Keratinocyte (primary cell): ENCODE measurements around the gene ALDH7A1. TPM values are rescaled to one million over a fixed set of nuclear protein-coding genes. Genes with fewer than 3 reads are reported as not detected.

Source experiments
- DNase-seq: peaks from one replicate; pipeline ENCODE4 v3.0.0-alpha.2; 2011; ENCODE audit warnings: low read depth, missing footprints, low spot score
- FAIRE-seq: peaks from 2 replicates; lab custom pipeline; 2011; peaks lifted over from hg19 to GRCh38; lab: Jason Lieb, UNC
- H2AFZ ChIP-seq: 2 replicates; pipeline ENCODE4 v1.6.0; 2012; ENCODE audit warnings: low read length, control low read depth, inconsistent platforms; ENCODE audit not compliant: control insufficient read depth
- H3K27ac ChIP-seq: 2 replicates; pipeline ENCODE4 v1.5.1; 2011; ENCODE audit warnings: low read length; ENCODE audit not compliant: control insufficient read depth, insufficient read depth
- H3K27me3 ChIP-seq: 3 replicates; pipeline ENCODE4 v1.6.0; 2011; ENCODE audit warnings: low read length; ENCODE audit not compliant: control insufficient read depth, insufficient read depth; ENCODE audit errors: extremely low read depth
- H3K36me3 ChIP-seq, 2 experiments: 2 replicates in 1 of 2; 3 replicates in 1 of 2; pipeline ENCODE4 v1.5.1; 2011; ENCODE audit warnings: low read length in 2 of 2, mild to moderate bottlenecking in 1 of 2; ENCODE audit not compliant: control insufficient read depth in 2 of 2, insufficient read depth in 2 of 2; ENCODE audit errors: extremely low read depth in 1 of 2
- H3K4me1 ChIP-seq: 3 replicates; pipeline ENCODE4 v1.5.1; 2011; ENCODE audit warnings: low read length; ENCODE audit not compliant: control insufficient read depth, insufficient read depth; ENCODE audit errors: extremely low read depth
- H3K4me2 ChIP-seq: 3 replicates; pipeline ENCODE4 v1.6.0; 2011; ENCODE audit warnings: low read depth, low read length; ENCODE audit not compliant: control insufficient read depth, insufficient read depth; ENCODE audit errors: extremely low read depth
- H3K4me3 ChIP-seq, 3 experiments: fragments of 200-600 bp in 1 of 3; sonication (generic) in 1 of 3; 2 replicates in 2 of 3; 3 replicates in 1 of 3; pipeline ENCODE4 v1.5.1; 2011 to 2016; ENCODE audit warnings: low read length in 3 of 3, mild to moderate bottlenecking in 3 of 3, control low read depth in 2 of 3, inconsistent platforms in 1 of 3, low read depth in 1 of 3, mixed read lengths in 1 of 3, mixed run types in 1 of 3, moderate library complexity in 1 of 3; ENCODE audit not compliant: control insufficient read depth in 2 of 3, insufficient read depth in 2 of 3; ENCODE audit errors: extremely low read depth in 1 of 3
- H3K79me2 ChIP-seq: 2 replicates; pipeline ENCODE4 v1.6.0; 2012; ENCODE audit warnings: low read length; ENCODE audit not compliant: control insufficient read depth, insufficient read depth
- H3K9ac ChIP-seq: 3 replicates; pipeline ENCODE4 v1.6.0; 2011; ENCODE audit warnings: low read length; ENCODE audit not compliant: control insufficient read depth, insufficient read depth; ENCODE audit errors: extremely low read depth
- H3K9me1 ChIP-seq: 3 replicates; pipeline ENCODE4 v1.6.0; 2011; ENCODE audit warnings: low read length; ENCODE audit not compliant: control insufficient read depth, insufficient read depth; ENCODE audit errors: extremely low read depth
- H3K9me3 ChIP-seq: 2 replicates; pipeline ENCODE4 v1.5.1; 2012; ENCODE audit warnings: low read depth, low read length; ENCODE audit not compliant: control insufficient read depth
- H4K20me1 ChIP-seq: 3 replicates; pipeline ENCODE4 v1.6.0; 2011; ENCODE audit warnings: low read length; ENCODE audit not compliant: control insufficient read depth, insufficient read depth; ENCODE audit errors: extremely low read depth
- EZH2 ChIP-seq: IDR thresholded peaks from one replicate; pipeline ENCODE4 v1.6.1; 2012; ENCODE audit warnings: inconsistent platforms, mild to moderate bottlenecking, low read length, moderate library complexity
- dilution Hi-C: fragments of 300-500 bp; cut with MboI; formaldehyde crosslinking; loops from one replicate; pipeline ENCODE4 v1.7.0; 2020; ENCODE audit warnings: low sequenced_read_pairs; ENCODE audit not compliant: extremely low pct_ligation_motif_present
- polyA plus RNA-seq, 5 experiments: library from polyadenylated mRNA; depleted of rRNA in 3 of 5; stranded (reverse) in 3 of 5; stranded (forward) in 1 of 5; unstranded in 1 of 5; fragments of >200 nt; gene quantifications; 1 replicate in 1 of 5; 2 replicates in 3 of 5; 3 replicates in 1 of 5; pipeline versions ENCODE4 v1.2.1 to v1.2.3, GENCODE V29; 2011 to 2012; ENCODE audit warnings: missing spikeins in 2 of 5, low read depth in 1 of 5, low replicate concordance in 1 of 5
- TF ChIP-seq, protein P1 (sequence below), 3 experiments: IDR thresholded peaks in 1 of 3; conservative IDR thresholded peaks in 1 of 3; optimal IDR thresholded peaks in 1 of 3; 2 replicates in 2 of 3; 3 replicates in 1 of 3; pipeline versions ENCODE3 to v1.5.1; 2011; ENCODE audit warnings: low read length in 3 of 3, mild to moderate bottlenecking in 3 of 3, moderate library complexity in 2 of 3, control low read depth in 1 of 3, inconsistent platforms in 1 of 3; ENCODE audit not compliant: insufficient read depth in 2 of 3; ENCODE audit errors: extremely low read depth in 1 of 3

The ALDH7A1 gene
- polyA plus RNA-seq, 1 donor (not counting 4 experiments of a cell fraction or from before 2014, with no cell fraction given), result 183 TPM

DNA sequence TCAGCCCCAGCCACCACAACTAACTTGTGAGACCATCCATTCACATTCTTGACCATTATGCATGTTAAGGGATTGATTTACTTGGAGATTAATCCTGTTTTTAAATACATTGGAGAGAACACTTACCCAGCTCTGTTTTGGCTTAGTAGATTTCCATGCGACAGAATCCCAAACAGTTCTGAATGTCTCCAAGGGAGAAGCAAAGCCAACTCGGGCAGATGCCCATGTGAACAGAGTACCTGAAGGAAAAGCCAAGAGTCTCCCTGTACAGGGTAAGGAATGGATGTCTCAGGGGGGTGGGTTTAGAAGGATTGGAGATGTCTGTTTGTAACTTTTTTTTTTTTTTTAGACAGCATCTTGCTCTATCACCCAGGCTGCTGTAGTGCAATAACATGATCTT, 110.8 kb downstream of the ALDH7A1 start:
- Histone ChIP-seq H3K4me2 (no peak overlapping the region), H3K9me1 (no peaks in the 10 kb centered on the region), H3K4me3 (no peak overlapping the region), H3K27ac (no peak overlapping the region), H4K20me1 (no peaks in the 10 kb centered on the region), H3K79me2 (no peaks in the 10 kb centered on the region), H2AFZ (no peak overlapping the region), H3K36me3 (peaks cover 30 to 39% of the 10 kb centered on the region in 2 experiments), H3K4me1 (no peaks in the 10 kb centered on the region), H3K9ac (no peak overlapping the region), H3K9me3 (no peaks in the 10 kb centered on the region), H3K27me3 (no peaks in the 10 kb centered on the region)
- dilution Hi-C loops, result no loop called here
- TF ChIP-seq, protein P1, sequence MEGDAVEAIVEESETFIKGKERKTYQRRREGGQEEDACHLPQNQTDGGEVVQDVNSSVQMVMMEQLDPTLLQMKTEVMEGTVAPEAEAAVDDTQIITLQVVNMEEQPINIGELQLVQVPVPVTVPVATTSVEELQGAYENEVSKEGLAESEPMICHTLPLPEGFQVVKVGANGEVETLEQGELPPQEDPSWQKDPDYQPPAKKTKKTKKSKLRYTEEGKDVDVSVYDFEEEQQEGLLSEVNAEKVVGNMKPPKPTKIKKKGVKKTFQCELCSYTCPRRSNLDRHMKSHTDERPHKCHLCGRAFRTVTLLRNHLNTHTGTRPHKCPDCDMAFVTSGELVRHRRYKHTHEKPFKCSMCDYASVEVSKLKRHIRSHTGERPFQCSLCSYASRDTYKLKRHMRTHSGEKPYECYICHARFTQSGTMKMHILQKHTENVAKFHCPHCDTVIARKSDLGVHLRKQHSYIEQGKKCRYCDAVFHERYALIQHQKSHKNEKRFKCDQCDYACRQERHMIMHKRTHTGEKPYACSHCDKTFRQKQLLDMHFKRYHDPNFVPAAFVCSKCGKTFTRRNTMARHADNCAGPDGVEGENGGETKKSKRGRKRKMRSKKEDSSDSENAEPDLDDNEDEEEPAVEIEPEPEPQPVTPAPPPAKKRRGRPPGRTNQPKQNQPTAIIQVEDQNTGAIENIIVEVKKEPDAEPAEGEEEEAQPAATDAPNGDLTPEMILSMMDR (optimal IDR thresholded peaks at IDR 0.05 in 1 of 3, IDR thresholded peaks at IDR 0.05 in 1 of 3, conservative IDR thresholded peaks at IDR 0.05 in 1 of 3; ENCODE audit: extremely low read depth in 1 of 3, insufficient read depth in 2 of 3, low read length in 3 of 3), result no peak
- no peak for FAIRE-seq
- DNase-seq, result no peak

DNA sequence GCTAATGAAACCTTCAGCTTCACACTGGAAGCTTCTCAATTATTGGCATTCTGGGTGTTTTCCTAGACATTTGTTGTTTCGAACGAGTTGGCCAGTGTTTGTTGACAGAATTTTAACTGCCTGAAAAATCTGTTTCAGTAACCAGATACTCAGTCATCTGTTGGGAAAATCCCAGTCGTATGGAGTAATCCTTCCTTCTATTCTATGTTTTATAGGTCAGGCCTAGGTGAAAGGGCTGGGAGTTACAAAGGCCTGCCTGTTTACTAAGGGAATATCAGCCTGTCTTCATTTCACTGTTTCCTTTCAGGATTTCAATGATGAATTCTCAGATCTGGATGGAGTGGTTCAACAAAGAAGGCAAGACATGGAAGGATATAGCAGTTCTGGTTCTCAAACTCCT, 111.9 kb downstream of the ALDH7A1 start:
- dilution Hi-C loops, result no loop called here
- no peak overlapping the region for H3K4me2 ChIP-seq

More for the DNA sequence above, 111.9 kb downstream of the ALDH7A1 start:
- Histone ChIP-seq H3K9me1 (no peaks in the 10 kb centered on the region), H3K4me1 (no peaks in the 10 kb centered on the region), H3K4me3 (no peak overlapping the region), H3K9me3 (no peaks in the 10 kb centered on the region), H3K27me3 (no peaks in the 10 kb centered on the region), H3K79me2 (no peaks in the 10 kb centered on the region), H4K20me1 (no peaks in the 10 kb centered on the region), H2AFZ (no peak overlapping the region), H3K36me3 (peaks cover 24 to 37% of the 10 kb centered on the region in 2 experiments), H3K27ac (no peak overlapping the region), H3K9ac (no peak overlapping the region)
- FAIRE-seq, result no peak
- no peak for TF ChIP-seq EZH2
- TF ChIP-seq, protein P1 (optimal IDR thresholded peaks at IDR 0.05 in 1 of 3, IDR thresholded peaks at IDR 0.05 in 1 of 3, conservative IDR thresholded peaks at IDR 0.05 in 1 of 3; ENCODE audit: extremely low read depth in 1 of 3, insufficient read depth in 2 of 3, low read length in 3 of 3), result no peak
- no peak for DNase-seq
